GM21423 (cell line): ENCODE results near the gene THSD7A.

Experiments
- ATAC-seq: cut with Tn5 transposase; IDR thresholded peaks from one replicate; pipeline ENCODE4 v1.9.1; 2021; ENCODE audit warnings: mild to moderate bottlenecking, moderate library complexity; ENCODE audit not compliant: unreplicated experiment

Gene THSD7A

GRCh38 chr7:11592699-11593098 is 239.3 kb downstream of the THSD7A start:
- ATAC-seq = no peak

DNA sequence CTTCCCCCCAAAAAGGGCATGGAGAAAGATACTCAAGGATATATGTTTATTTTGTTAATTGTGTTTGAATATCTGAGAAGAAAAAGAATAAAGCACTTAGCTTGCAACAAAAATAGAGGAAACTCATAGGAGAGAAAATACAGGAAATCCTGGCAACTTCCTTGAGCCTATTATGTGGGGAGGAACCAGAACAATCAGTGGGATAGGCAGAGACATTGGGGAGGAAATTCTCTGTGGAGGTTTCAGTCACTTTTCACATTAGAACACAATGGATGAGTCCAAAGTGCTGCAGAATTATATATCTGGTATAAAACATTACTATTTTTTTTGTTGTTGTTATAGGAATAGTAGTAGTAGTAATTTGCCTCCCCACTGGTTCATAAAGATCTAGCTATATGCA is 240.1 kb downstream of the THSD7A start:
- no peak for ATAC-seq

DNA sequence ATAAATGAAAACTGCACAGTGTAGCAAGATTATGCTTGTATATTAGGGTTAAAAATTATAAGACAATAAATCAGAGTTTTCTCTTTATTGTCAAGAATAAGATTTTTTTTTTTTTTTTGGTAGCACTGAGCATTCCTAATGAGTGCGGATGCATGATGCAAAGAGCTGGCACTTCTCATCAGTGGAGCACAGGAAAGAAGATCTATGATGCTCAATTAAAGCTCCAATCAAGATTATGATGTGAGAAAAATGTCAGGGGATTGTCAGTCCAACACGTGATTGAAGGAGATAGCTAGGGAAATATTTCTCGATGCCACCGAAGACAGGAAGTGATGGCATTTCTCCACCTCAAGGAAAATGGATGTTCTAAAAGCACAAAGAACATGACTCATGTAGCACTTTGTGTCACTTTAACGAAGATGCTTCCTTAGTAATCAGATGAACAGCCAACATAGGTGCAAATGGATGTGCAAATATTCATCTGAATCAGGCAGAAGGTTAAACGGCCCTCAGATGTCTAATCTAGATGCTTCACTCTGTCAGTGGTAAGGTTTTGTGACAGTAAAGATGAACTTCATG is 240.9 kb downstream of the THSD7A start:
- ATAC-seq = no peak

GRCh38 chr7:11589251-11589650 is 242.7 kb downstream of the THSD7A start:
- ATAC-seq = no peak

DNA sequence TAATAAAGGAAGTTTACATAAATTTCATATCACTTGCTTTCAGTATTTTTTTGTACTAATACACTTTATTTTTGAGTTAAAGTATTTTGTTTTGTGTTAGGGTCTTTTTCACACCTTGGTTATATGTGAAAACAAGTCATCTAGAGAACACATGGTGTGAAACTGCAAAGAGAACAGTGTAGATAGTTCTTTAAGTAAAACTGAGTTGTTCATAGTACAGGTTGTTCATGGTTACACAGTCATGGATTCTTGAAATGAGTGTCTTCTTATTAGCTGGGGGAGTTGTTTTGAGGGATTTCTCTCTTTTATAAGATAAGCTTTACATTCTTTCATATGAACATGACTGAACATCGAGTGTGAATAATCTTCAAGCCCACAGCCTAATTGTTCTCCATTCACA is 244.2 kb downstream of the THSD7A start:
- no peak for ATAC-seq

GRCh38 chr7:11587048-11587447 is 244.9 kb downstream of the THSD7A start:
- no peak for ATAC-seq

DNA sequence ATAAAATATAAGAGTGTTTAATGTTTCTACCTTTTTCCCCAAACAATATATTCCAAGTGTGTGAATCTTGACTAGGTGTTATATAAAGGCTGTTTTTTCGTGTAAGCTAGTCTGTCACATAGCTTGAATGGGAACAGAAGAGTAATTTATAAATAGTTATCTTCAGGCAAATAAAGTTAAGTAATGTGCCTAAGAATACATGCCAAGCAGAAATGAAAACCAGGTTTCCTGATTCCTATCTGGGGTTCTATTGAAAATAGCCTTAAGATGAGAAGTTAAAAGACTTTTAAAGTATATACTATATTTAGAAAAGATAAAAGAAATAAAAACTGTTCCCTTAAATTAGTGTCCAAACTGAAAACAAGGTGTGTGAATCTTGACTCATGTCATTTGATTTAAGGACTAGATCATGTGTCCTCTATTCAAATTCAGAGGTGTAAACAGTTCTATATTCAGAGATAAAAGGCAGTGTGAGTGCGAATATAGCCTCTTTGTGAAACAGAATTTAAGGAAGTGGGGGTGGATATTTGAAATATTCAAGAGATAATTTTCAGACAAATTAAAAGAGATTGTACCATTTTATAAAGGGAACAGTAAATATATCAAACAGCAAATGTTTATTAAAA is 247.5 kb downstream of the THSD7A start:
- no peak for ATAC-seq

DNA sequence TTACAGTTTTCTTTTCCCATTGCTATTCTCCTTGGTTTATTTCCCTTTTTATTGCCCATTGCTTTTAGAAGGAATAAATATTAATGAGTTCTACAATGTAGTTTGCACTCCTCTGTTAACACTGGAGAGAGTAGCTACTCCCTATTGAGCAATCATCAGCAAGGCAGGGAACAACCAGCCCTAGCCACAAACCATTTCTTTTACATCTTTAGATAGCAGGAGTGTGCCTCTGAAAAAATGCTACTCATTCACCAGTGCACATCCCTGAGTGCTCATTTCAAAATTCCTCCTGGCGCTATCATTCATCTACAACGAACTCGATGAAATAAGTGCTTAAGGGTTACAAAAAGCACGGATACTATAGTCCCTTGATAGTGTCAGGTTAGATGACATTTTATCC is 252.9 kb downstream of the THSD7A start:
- no peak for ATAC-seq

DNA sequence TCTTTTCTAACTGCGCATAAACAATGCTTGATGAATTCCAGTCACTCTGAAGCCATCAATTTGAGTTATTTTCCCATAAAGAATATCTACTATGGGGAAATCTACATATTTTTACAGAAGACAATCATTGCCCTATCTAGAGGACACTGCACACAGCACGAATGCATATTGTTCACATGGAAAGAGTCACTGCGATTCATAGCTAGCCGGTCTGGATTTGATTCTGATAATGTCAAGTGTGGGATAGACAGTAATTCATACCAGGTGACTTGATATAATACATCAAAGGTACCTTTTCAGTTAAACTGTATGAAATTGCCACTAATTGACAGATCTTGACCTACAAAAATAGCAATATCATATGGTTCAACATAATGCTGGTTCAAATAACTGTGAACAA is 255.7 kb downstream of the THSD7A start:
- no peak for ATAC-seq

DNA sequence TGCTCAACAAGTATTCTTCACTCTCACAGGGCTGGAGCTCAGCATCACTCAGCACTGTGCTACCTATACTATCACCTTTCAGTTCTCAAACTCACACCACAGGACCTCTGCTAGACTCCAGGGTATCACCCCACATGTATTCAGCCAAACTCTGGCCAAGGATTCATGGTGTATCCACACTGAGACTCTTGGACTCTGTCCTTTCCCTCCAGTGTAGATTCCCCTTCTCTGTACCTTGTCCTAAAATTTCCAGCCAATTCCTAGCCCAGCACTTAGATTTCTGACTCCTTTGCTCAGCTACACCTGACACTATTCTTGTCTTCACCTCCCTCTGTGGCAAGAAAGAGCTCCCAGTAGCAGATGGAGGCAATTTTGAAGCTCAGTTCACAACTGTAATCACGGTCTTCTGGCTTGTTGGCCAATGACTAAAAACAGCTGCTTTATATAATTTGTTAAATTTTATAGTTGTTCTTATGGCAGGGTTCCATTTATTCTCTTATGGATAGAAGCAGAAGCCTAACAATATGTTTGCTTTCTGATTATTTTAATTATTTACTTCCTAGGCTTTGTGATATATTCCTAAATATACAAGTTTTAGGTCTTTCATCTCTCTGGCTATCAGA is 258.8 kb downstream of the THSD7A start:
- no peak for ATAC-seq

GRCh38 chr7:11570922-11571550 is 261.0 kb downstream of the THSD7A start:
- no peak for ATAC-seq

- ATAC-seq = no peak
These were observed 261.8 kb downstream of the THSD7A start for GRCh38 chr7:11570205-11570604.

GRCh38 chr7:11567571-11567970 is 264.4 kb downstream of the THSD7A start:
- no peak for ATAC-seq

DNA sequence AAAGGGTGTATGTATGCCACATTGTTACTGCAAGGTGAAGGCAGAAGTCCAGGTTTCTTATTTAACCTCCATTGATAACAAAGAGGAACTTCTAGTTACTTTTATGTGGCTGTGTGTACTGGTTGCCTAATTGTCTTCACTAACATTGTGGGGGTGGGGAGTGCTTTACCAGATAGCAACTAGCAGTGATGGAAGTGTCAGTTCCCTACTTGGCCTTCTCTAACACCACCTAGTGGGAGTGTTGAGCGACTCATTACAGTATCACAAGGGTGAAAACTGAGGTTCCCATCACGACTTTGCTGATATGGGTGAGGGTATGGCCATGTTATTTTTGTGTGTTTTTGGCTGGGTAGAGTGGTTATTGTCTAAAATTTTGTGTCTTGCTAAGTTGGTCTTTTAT is 274.4 kb downstream of the THSD7A start:
- peak; percentile 72 for ATAC-seq

DNA sequence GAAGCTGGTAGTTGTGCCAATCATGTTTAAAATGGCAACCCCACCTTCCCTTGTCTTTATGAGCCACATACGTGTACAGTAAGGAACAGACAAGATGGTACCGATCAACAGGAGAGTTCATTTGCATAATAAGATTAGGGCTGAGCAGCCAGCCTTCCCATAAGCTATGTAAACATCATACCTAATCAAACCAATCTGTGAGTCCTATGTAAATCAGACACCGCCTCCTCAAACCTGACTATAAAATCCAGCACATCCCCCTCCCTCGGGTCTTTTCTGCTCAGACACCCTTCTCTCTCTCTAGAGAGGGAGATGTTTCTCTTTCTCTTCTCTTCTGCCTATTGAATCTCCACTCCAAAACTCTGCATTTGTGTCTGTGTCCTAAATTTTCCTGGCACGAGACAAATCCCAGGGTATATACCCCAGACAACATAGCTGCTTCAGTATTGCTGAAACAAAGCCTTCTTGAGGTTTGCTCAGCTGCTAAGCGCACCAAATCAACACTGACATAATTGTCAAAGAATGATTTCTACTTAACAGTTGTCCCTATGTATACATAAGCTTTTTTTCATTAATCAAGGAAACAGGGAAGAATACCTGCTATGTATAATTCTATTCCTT is 279.2 kb downstream of the THSD7A start:
- ATAC-seq = no peak

DNA sequence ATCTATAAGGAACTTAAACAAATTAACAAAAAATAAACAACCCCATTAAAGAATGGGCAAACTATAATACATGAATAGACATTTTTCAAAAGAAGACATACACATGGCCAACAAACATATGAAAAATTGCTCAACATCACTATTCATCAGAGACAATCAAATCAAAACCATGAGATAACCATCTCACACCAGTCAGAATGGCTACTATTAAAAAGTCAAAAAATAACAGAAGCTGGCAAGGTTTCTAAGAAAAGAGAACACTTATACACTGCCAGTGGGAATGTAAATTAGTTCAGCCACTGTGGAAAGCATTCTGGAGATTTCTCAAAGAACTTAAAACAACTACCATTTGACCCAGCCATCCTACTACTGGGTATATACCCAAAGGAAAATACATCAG is 280.5 kb downstream of the THSD7A start:
- ATAC-seq = no peak

DNA sequence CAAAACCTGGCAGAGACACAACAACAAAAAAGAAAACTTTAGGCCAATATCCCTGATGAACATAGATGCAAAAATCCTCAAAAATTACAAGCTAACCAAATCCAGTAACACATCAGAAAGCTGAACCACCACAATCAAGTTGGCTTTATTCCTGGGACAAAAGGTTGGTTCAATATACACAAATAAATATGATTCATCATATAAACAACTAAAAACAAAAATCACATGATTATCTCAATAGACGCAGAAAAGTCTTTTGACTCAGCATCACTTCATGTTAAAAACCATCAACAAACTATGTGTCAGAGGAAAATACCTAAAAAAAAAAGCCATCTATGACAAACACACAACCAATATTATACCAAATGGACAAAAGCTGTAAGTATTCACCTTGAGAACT is 283.5 kb downstream of the THSD7A start:
- ATAC-seq = no peak

DNA sequence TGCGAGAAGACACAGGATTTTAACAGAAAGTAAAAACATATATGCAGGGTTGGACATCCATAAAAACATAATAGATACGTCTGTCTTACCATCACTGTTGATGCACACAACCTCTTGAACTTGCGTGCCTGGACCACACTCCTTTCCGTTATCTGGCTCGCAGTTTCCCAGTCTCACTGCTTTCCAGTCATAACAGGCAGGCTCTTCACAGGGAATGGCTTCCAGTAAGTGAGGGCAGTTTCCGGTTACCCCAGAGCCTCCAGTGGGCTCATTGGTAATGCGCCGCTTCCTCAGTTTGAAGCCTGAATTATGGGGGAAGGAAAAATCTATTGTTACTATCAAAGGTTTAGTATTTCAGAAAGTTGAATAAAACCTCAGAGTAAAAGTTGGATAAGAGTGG is 290.7 kb downstream of the THSD7A start:
- no peak for ATAC-seq

- ATAC-seq = no peak
These were observed 291.7 kb downstream of the THSD7A start for GRCh38 chr7:11540271-11540761.

DNA sequence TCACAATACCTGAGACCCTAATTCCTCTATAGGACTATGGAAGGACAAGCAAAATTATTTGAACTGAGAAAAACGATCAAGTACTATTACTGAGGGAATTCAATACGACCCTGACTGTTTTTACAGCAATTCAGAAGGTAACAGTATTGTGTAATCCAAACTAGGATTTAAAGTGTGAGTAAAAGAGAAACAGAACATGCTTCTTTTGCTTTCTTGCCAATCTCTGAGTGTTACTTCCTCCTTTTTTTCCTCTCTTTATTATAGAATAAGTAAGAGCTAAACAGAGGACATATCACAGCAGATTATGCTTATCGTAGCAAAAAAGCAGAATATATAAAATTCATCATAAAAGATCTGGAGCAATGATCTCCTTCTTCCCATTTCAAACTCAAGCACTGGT is 292.1 kb downstream of the THSD7A start:
- no peak for ATAC-seq

DNA sequence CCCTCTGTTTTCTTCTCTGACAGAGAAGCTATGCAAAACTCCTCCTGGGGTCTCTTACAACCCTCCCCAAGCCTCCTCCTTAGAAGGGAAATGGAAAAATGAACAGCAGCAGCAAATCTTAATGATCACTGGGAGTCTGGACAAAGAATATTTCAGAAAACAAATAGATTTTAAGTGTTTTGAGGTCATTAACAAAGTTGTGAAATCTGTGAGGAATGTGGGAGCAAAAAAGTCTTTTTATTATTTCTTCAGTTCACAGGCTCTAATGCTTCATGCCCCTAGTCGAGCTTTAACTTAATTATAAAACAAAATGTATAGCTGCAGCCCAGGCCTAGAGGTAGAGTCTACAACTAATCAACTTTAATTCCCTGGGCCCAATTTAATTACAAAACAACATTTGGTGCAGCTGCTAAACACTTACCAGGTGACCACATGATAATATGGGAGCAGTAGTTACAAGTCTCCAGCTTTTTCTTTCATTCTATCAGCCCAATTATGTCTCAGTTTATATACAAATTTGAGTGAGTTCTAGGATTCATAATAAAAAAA is 293.2 kb downstream of the THSD7A start:
- no peak for ATAC-seq
